HAP-1 (cell line): ENCODE data around the gene P2RY6.
A peak's percentile ranks its signal among the peaks of the same experiment; 100 is the strongest.

Experiments
- DNase-seq, 2 experiments: peaks; one replicate each; pipeline ENCODE4 v3.0.0-alpha.2; 2016 to 2020; ENCODE audit warnings: low spot score in 2 of 2
- H3K27me3 ChIP-seq: fragments of 250-450 bp; sonication (Bioruptor Pico); 2 replicates; pipeline ENCODE4 v1.5.1; 2020; ENCODE audit warnings: low read depth, mild to moderate bottlenecking, moderate library complexity
- H3K36me3 ChIP-seq: fragments of 250-450 bp; sonication (Bioruptor Pico); replicated peaks from 2 replicates; pipeline ENCODE4 v1.5.1; 2020; ENCODE audit warnings: mild to moderate bottlenecking
- H3K4me1 ChIP-seq: fragments of 250-450 bp; sonication (Bioruptor Pico); 2 replicates; pipeline ENCODE4 v1.5.1; 2020; ENCODE audit warnings: mild to moderate bottlenecking
- H3K4me3 ChIP-seq: fragments of 250-450 bp; sonication (Bioruptor Pico); 2 replicates; pipeline ENCODE4 v1.5.1; 2020; ENCODE audit warnings: mild to moderate bottlenecking, moderate library complexity
- H3K9me3 ChIP-seq: fragments of 250-450 bp; sonication (Bioruptor Pico); 2 replicates; pipeline ENCODE4 v1.5.1; 2020; ENCODE audit warnings: mild to moderate bottlenecking, moderate library complexity
- in situ Hi-C: fragments of 300-500 bp; cut with MboI; formaldehyde crosslinking; loops from 3 replicates; pipeline ENCODE4 v1.14.3; 2020; ENCODE audit warnings: low sequenced_read_pairs, inconsistent platforms, mixed read lengths

P2RY6 gene

DNA sequence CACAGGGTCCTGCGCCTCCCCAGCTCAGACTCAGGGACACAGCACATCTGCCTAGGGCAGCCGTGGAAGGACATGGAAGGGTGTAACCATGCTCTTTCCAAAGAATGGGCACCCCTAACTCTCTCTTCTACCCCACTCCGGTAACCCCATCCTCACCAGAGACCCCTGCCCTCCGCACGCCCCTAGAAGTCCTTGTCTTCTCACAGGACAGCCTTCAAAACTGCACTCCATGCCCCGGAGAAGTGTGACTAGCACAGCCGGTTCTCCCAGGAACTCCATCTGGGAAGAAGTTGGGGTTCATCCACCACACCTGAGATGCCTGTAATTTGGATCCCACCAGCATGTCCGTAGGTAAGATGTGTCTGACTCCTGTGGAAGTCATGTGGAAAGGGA, 29.0 kb upstream of the P2RY6 start:
- H3K9me3 ChIP-seq = no peaks in the 10 kb centered on the region
- no peaks in the 10 kb centered on the region for H3K36me3 ChIP-seq
- no peaks in the 10 kb centered on the region for H3K27me3 ChIP-seq
- H3K4me1 ChIP-seq = peaks cover 18% of the 10 kb centered on the region
- DNase-seq = no peak
- H3K4me3 ChIP-seq = no peak overlapping the region
- in situ Hi-C loops = no loop called here

DNA sequence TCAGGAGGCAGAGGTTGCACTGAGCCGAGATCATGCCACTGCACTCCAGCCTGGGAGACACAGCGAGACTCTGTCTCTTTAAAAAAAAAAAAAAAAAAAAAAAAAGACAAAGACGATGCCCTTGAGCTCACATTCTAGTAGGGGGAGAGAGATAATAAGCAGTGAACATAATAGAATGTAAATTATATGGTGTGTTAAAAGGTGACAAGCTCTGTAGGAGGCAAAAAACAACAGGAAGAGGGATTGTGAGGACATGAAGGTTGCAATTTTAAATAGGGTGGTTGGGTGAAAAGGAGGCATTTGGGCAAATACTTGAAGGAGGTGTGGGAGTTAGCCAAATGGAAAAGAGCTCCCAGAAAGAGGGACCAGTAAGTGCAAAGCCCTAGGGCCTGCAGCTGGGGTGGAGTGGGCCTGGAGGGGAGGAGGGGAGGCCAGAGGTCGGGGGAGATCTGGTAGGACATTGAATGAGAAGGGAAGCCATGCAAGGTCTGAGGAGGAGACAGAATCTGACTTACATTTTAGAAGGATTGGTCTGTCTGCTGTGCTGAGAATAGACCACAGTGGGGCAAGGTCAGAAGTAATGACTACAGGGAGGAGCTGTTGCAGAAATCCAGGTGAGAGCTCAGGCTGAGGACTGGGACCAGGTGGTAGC, 27.4 kb upstream of the P2RY6 start:
- H3K27me3 ChIP-seq = no peaks in the 10 kb centered on the region
- H3K4me1 ChIP-seq = peaks cover 18% of the 10 kb centered on the region
- H3K36me3 ChIP-seq = no peaks in the 10 kb centered on the region
- no peaks in the 10 kb centered on the region for H3K9me3 ChIP-seq
- DNase-seq = peak; percentile 46 to 68
- in situ Hi-C loops = no loop called here
- no peak overlapping the region for H3K4me3 ChIP-seq

DNA sequence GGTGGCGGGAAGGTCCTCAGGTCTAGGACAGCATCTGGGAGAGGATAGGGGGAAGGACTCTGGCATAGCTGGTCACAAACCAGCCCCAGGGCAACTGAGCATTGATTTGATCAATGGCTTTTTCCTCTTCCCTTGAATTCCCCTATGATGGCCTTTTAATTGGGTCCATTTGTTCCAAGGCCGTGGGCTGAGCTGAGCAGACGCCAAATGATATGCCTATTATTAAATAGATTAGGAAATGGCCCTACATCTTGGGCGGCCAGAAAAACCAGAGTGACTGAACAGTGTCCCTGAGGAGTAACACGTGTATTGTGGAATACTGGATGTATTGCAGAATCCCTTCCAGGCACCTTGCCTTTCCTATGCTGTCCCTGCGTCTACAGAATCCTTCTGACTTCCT, 26.7 kb upstream of the P2RY6 start:
- Histone ChIP-seq H3K9me3 (no peaks in the 10 kb centered on the region), H3K27me3 (no peaks in the 10 kb centered on the region), H3K4me3 (no peak overlapping the region), H3K4me1 (peaks cover 18% of the 10 kb centered on the region), H3K36me3 (no peaks in the 10 kb centered on the region)
- DNase-seq = no peak
- in situ Hi-C loops = no loop called here

DNA sequence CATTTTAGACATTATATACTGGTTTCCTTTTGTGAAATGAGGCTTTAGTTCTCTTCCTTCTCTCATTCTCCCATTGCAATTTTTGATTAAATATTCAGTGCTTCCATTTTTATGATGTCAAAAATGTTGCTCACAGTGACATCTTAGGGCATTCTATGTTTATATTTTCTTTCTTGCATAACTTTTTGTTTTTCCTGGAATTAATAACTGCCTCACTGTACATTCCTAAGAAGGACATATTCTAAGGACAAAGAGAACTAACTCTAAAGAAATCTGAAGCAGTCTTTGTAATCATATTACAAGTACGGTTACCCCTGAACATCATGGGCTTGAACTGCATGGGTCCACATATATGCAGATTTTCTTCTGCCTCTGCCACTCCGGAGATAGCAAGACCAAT, 25.8 kb upstream of the P2RY6 start:
- no peak overlapping the region for H3K4me3 ChIP-seq
- H3K36me3 ChIP-seq = no peaks in the 10 kb centered on the region
- H3K27me3 ChIP-seq = no peaks in the 10 kb centered on the region
- peaks cover 18% of the 10 kb centered on the region for H3K4me1 ChIP-seq
- in situ Hi-C loops = no loop called here
- no peak for DNase-seq
- H3K9me3 ChIP-seq = no peaks in the 10 kb centered on the region

DNA sequence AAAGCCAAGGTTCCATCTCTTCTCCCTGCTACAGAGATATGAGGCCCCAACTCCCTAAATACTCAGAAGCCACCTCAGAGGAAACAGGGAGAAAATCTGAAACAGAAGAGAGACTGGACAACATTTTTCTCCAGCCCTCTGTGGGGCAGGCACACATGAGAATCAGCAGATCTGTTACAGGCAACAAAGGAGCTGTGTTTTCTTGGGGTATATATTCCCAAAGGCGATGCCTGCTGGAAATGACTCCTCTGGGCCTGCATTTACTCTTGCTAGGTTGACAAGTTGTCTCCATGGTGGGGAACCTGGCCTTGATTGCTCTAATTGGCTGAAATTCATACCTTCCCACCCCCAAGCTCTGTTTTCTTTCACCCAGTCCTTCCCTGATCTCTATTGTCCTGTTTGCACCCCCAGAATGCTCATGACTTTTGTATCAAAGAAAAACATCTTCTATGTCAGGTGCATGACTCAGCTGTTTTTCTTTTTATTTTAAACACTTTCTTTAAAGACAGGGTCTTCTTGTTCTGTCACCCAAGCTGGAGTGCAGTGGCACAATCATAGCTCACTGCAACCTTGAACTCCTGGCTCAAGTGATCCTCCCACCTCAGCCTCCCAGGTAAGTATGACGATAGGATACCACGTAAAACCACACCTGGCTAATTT, 23.5 kb upstream of the P2RY6 start:
- H3K27me3 ChIP-seq = no peaks in the 10 kb centered on the region
- in situ Hi-C loops = no loop called here
- no peak overlapping the region for H3K4me3 ChIP-seq
- DNase-seq = no peak
- no peaks in the 10 kb centered on the region for H3K36me3 ChIP-seq
- H3K9me3 ChIP-seq = no peaks in the 10 kb centered on the region
- peaks cover 13% of the 10 kb centered on the region for H3K4me1 ChIP-seq

DNA sequence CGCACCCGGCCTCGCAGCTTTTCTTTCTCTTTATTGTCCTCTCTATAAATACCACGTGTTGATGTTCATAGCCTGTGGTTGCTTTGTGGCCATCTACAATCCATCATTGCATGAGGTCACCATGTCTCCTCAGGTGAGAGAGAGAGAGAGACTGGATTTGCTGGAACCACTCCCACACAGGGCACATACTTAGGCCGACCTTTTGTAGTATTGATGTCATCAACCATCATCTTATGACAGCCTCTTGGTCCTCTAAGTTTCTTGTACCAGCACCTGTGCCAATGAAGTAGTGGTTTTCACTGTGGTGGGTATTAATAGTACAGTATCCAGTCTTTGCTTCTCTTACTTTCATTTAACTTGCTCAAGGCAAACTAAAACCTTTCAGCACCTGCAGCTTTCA, 22.8 kb upstream of the P2RY6 start:
- no peak for DNase-seq
- H3K36me3 ChIP-seq = no peaks in the 10 kb centered on the region

DNA sequence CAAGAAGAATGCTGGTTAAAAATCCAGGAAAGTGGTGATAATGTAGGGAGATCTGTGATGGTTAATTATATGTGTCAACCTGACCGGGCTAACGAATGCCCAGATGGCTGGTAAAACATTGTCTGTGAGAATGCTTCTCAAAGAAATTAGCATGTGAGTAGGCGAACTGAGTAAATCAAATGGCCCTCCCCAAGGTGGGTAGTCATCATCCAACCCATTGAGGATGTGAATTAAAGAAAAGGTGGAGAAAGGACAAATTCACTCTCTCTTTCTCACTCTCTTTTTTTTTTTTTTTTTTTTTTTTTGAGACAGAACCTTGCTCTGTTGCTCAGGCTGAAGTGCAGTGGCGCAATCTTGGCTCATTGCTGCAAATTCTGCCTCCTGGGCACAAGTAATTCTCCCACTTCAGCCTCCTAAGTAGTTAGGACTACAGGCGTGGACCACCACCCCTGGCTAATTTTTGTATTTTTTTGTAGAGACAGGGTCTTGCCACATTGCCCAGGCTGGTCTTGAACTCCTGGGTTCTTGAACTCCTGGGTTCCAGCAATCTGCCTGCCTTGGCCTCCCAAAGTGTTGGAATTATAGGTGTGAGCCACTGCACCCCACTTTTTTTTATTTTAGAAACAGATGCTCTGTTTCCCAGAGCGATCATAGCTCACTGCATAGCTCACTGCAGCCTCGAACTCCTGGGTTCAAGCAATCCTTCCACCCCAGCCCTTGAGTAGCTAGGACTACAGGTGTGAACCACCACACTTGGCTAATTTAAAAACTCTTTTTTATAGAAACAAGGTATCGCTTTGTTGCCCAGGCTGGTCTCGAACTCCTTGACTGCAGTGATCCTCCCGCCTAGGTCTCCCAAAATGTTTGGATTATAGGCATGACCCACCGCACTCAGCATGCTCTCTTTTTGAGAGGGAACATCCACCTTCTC, 22.0 kb upstream of the P2RY6 start:
- Histone ChIP-seq H3K4me1 (peaks cover 7% of the 10 kb centered on the region), H3K36me3 (no peaks in the 10 kb centered on the region), H3K27me3 (no peaks in the 10 kb centered on the region), H3K9me3 (no peaks in the 10 kb centered on the region), H3K4me3 (no peak overlapping the region)
- in situ Hi-C loops = no loop called here
- DNase-seq = no peak

More for the DNA sequence above, 22.8 kb upstream of the P2RY6 start:
- no peaks in the 10 kb centered on the region for H3K27me3 ChIP-seq
- H3K9me3 ChIP-seq = no peaks in the 10 kb centered on the region
- no peak overlapping the region for H3K4me3 ChIP-seq
- in situ Hi-C loops = no loop called here
- peaks cover 13% of the 10 kb centered on the region for H3K4me1 ChIP-seq

DNA sequence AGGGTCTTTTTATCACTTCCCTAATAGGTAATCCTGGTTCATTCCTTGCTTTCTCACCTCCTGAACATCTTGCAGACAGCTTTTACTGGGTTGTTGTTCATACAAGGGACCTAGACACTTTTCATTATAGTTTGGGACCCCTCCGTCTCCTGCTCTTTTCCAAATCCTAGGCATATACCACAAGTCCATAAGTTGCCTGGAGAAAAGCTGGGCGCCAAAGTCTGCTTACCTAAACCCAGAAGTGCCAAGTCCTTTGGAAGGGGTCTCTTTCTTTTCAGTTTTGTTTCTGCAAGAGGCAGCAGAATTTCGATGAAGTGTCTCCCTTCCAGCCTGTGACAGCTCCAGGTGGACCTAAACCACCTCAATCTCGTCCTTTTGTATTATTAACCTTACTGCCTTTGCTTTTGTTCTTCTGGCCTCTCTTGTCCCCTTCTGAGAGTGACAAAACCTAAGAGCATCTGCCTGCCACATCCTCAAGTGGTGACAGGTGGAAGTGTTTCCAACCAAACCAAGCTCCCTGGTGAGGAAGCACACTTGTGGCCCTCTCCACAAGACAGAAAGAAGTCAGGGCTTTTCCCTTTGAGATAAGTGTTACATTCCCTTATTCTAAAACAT, 19.5 kb upstream of the P2RY6 start:
- Histone ChIP-seq H3K27me3 (no peaks in the 10 kb centered on the region), H3K4me1 (no peaks in the 10 kb centered on the region), H3K36me3 (no peaks in the 10 kb centered on the region), H3K4me3 (no peak overlapping the region), H3K9me3 (no peaks in the 10 kb centered on the region)
- in situ Hi-C loops = no loop called here
- DNase-seq = no peak

DNA sequence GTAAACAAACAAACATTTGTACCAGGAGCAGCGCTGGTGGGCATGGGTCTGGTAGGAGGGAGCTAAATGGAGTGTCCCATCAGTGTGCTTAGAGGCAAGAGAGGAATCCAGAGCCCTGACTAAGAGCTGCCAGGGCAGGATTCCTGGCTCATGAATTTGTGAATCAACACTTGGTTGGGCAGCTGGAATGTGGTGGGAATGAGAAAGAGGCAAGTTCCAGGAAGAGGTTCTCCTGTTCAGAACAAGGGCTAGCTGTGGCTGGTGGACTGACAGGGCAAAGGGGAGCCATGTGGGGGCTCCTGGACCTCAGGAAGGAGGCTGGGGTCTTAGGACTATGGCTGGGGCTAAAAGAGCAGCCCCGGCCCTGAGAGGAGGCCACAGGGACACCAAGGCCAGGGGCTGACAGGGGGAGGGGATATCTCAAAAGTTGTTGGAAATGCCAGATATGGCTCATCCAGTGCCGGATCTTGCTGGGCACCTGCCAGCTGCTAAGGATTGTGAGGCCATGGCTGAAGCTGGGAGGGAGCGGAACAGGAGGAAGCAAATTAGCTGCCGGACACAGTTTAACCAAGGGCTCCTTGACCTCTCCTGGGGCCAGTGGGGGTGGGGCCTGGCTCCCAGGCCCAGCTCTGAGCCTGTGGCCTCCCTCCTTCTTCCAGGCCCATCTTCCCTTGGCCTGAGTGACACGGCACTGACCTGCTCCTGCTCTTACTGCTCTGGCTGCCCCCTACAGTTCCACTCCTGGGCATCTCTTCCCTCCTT, 14.6 kb upstream of the P2RY6 start:
- no peaks in the 10 kb centered on the region for H3K4me1 ChIP-seq
- H3K4me3 ChIP-seq = no peak overlapping the region
- H3K9me3 ChIP-seq = no peaks in the 10 kb centered on the region; the same call in 1 of the 2 replicates
- in situ Hi-C loops = no loop called here
- DNase-seq = no peak
- no peaks in the 10 kb centered on the region for H3K36me3 ChIP-seq
- peaks cover 5% of the 10 kb centered on the region; the same call in 1 of the 2 replicates for H3K27me3 ChIP-seq

DNA sequence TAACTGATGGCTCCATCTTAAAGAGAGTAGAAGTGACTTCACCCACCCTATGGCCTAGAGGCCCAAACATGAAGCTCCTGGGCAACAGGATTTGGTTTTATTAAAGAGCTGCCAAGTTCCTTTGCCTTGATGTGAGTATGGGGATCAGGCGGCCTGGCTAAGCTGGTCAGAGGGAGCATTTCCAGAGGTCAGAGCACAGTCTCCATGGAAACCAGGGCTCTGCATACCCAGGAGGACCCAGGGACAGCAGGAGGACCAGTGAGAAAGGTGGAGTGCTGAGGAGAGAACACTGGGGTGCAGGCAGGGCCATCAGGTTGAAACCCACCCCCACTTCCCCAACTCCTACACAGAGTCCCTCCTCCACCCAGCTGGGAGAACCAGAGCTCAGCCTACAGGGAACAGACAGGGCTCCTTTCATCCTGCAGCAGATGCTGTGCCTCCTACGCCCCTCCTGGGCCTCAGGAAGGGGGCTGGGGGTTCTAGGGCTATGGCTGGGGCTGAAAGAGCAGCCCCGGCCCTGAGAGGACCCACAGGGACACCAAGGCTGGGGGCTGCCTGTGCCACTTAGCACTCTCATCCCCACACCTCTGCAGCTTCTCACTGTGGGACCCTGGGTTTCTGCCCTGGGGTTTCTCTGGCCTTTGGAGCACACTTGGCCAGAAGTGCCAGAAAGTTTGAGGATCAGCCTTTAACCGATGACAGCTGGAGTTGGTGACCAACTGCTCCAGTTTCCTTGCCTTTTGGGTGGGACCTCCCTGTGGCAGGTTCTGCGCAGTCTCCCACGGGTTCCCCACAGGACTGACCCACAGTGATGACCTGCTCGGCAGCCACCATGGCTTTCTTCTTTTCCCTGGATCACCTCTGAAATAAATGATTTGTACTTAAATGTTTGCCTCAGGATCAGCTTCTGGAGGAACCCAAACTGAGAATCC, 13.8 kb upstream of the P2RY6 start:
- H3K9me3 ChIP-seq = no peaks in the 10 kb centered on the region; the same call in 1 of the 2 replicates
- no peak overlapping the region for H3K4me3 ChIP-seq
- H3K27me3 ChIP-seq = peaks cover 8% of the 10 kb centered on the region
- no peaks in the 10 kb centered on the region for H3K36me3 ChIP-seq
- in situ Hi-C loops = no loop called here
- no peaks in the 10 kb centered on the region for H3K4me1 ChIP-seq
- no peak for DNase-seq

DNA sequence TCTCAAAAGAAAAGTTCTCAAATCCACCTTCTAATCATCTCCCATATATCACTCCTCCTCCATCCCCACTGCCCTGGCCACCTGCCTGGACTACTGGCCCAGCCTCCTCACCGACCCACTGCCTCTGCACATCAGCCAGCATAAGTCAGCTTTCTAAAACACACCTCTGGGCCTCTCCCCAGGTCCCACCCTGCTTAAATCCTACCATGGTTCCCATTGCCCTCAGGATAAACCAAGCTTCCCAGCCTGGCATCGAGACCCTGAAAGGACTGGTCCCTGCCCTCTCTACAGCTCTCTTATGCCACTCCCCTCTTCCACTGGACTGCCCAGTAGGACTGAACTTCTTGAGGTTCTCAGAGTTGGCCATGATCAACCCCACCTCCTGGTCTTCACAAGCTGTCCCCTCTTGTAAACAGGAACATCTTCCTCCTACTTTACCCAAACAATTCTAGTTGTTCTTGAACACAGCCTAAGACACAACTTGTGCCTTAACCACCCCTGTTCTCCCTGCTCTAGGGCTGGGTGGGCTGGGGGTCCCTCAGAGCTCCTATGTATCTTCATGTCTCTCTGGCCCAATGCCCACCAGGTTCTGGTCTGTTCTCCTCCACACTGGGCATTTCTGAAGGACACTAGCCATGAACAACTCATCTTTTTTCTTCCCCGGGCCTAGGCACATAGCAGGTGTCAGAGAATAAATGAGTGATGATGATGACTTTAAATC, 12.6 kb upstream of the P2RY6 start:
- H3K4me3 ChIP-seq = no peak overlapping the region
- no peaks in the 10 kb centered on the region; the same call in 1 of the 2 replicates for H3K9me3 ChIP-seq
- no peak for DNase-seq
- no peaks in the 10 kb centered on the region for H3K4me1 ChIP-seq
- in situ Hi-C loops = no loop called here
- H3K27me3 ChIP-seq = peaks cover 8% of the 10 kb centered on the region
- H3K36me3 ChIP-seq = no peaks in the 10 kb centered on the region

DNA sequence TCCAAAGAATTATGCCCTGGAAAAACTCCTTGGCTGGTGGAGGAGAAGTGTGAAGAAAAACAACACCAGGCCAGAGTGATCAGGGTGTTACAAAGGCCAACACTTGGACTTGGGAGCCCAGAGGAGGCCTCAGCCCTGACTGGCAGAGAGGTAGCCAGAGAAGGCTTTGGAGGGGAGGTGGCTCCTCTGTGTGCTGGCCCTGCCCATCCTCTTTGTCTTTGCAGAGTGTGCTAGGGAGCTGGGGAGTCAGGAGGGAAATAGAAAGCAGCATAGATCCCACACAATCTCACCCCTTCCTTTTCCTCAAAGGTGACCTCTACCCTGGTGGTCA, 12.0 kb upstream of the P2RY6 start:
- Histone ChIP-seq H3K4me1 (no peaks in the 10 kb centered on the region), H3K36me3 (no peaks in the 10 kb centered on the region), H3K4me3 (no peak overlapping the region), H3K9me3 (no peaks in the 10 kb centered on the region; the same call in 1 of the 2 replicates), H3K27me3 (peaks cover 8% of the 10 kb centered on the region)
- DNase-seq = no peak
- in situ Hi-C loops = no loop called here
